Osteocyte (in vitro differentiated cells): Measurements from ENCODE around the gene AGTRAP. TPM values are rescaled to one million over a fixed set of nuclear protein-coding genes. Genes with fewer than 3 reads are reported as not detected.
A peak's percentile ranks its signal among the peaks of the same experiment; 100 is the strongest.

Source experiments
- DNase-seq: peaks from one replicate; pipeline ENCODE4 v3.0.0; 2021; ENCODE audit warnings: mixed read lengths; ENCODE audit not compliant: unreplicated experiment; ENCODE audit errors: extremely low spot score
- H3K27ac Mint-ChIP-seq: one replicate; pipeline ENCODE4 v1.8.0; 2021; ENCODE audit warnings: mild to moderate bottlenecking, mixed read lengths; ENCODE audit not compliant: unreplicated experiment
- H3K27me3 Mint-ChIP-seq: one replicate; pipeline ENCODE4 v1.8.0; 2021; ENCODE audit warnings: mixed read lengths; ENCODE audit not compliant: unreplicated experiment
- H3K36me3 Mint-ChIP-seq: one replicate; pipeline ENCODE4 v1.8.0; 2021; ENCODE audit warnings: mixed read lengths; ENCODE audit not compliant: unreplicated experiment
- H3K4me1 Mint-ChIP-seq: one replicate; pipeline ENCODE4 v1.8.0; 2021; ENCODE audit warnings: mixed read lengths; ENCODE audit not compliant: unreplicated experiment
- H3K4me3 Mint-ChIP-seq: one replicate; pipeline ENCODE4 v1.8.0; 2021; ENCODE audit warnings: mild to moderate bottlenecking, moderate library complexity, mixed read lengths; ENCODE audit not compliant: unreplicated experiment
- H3K9me3 Mint-ChIP-seq: one replicate; pipeline ENCODE4 v1.8.0; 2021; ENCODE audit warnings: mixed read lengths; ENCODE audit not compliant: unreplicated experiment
- CTCF ChIP-seq: fragments of 200-600 bp; sonication (generic); IDR thresholded peaks from 2 replicates; pipeline ENCODE4 v1.5.0; 2021; ENCODE audit warnings: antibody characterized with exemption, mild to moderate bottlenecking, moderate library complexity
- total RNA-seq: library from RNA; stranded (reverse); gene quantifications from 2 replicates; pipeline ENCODE4 v1.2.1, GENCODE V29; 2021

The AGTRAP gene
- total RNA-seq, 1 donor from 2014 or later = 25.4 TPM

DNA sequence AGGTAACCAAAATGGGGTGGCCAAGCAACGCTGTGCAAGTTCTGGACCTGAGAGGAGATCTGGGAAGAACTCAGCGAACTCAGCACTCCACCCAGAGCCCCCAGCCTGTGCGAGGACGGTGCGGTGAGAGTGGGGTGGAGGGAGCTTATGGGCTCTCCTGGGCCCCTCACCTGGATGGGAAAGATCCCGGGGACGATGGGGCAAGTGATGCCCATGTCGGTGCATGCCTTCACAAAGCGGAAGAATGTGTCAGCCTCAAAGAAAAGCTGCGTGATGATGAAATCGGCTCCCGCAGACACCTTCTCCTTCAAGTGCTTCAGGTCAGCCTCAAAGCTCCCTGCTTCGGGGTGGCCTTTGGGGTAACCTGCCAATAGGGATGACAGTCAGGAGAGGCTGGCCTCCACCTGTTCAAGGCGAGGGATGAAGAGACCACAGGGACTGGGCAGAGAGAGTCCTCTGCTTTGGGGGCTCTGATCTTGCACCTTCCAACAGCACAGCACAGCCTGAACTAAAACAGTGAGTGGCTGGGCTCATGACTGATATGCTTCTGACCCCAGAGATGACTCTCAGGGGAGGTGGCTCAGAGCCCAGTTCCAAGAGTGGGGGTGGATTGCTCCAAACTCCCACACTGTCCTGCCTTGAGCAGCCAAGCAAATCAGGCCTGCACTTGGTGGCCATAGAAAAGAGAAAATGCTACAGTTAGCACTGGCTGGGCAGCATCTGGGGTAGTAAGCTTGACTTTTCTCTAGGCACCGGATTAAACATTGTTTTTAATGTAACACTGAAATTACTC lies 60.3 kb downstream of the AGTRAP start:
- no peak for TF ChIP-seq CTCF
- no peak for DNase-seq
- Mint-ChIP-seq H3K36me3 (peaks cover 38% of the 10 kb centered on the region), H3K27ac (peak overlapping the region; percentile 1), H3K27me3 (no peaks in the 10 kb centered on the region), H3K4me3 (no peak overlapping the region), H3K9me3 (no peaks in the 10 kb centered on the region), H3K4me1 (peaks cover 17% of the 10 kb centered on the region)

GRCh38 chr1:11797525-11798216 lies 61.7 kb downstream of the AGTRAP start:
- Mint-ChIP-seq H3K9me3 (no peaks in the 10 kb centered on the region), H3K27me3 (no peaks in the 10 kb centered on the region), H3K36me3 (peaks cover 34% of the 10 kb centered on the region), H3K4me1 (peaks cover 20% of the 10 kb centered on the region), H3K4me3 (no peak overlapping the region), H3K27ac (peak overlapping the region; percentile 31)
- no peak for TF ChIP-seq CTCF
- no peak for DNase-seq

- H3K27me3 Mint-ChIP-seq = no peaks in the 10 kb centered on the region
- peaks cover 34% of the 10 kb centered on the region for H3K36me3 Mint-ChIP-seq
- H3K27ac Mint-ChIP-seq = no peak overlapping the region
- TF ChIP-seq CTCF = no peak
- no peak overlapping the region for H3K4me3 Mint-ChIP-seq
- H3K4me1 Mint-ChIP-seq = peaks cover 33% of the 10 kb centered on the region
- DNase-seq = no peak
- no peaks in the 10 kb centered on the region for H3K9me3 Mint-ChIP-seq
Measured at GRCh38 chr1:11799099-11799498, 63.2 kb downstream of the AGTRAP start.

DNA sequence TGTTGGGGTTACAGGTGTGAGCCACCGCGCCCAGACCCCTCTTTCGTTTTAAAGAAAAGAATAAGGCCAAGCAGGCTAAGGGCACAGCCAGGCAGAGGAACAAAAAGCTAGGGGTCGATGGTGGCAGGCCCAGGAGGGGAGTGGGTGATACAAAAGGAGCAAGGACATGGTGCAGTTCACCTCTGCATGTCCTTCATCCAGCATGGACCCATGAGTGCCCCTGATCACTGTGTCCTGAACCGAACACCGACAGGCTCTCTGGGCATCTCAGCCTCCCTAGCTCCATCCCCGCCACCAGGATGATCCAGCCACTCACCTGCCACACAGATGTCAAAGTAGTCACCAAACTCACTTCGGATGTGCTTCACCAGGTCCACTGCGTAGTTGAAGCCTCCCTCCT lies 64.0 kb downstream of the AGTRAP start:
- Mint-ChIP-seq H3K9me3 (no peaks in the 10 kb centered on the region), H3K27ac (no peak overlapping the region), H3K36me3 (peaks cover 27% of the 10 kb centered on the region), H3K4me3 (no peak overlapping the region), H3K4me1 (peaks cover 34% of the 10 kb centered on the region), H3K27me3 (no peaks in the 10 kb centered on the region)
- DNase-seq = no peak
- no peak for TF ChIP-seq CTCF

GRCh38 chr1:11800391-11800755 lies 64.4 kb downstream of the AGTRAP start:
- Mint-ChIP-seq H3K4me3 (no peak overlapping the region), H3K9me3 (no peaks in the 10 kb centered on the region), H3K36me3 (peaks cover 25% of the 10 kb centered on the region), H3K27me3 (no peaks in the 10 kb centered on the region), H3K4me1 (peaks cover 38% of the 10 kb centered on the region), H3K27ac (no peak overlapping the region)
- TF ChIP-seq CTCF = no peak
- no peak for DNase-seq
